Gastrocnemius medialis (tissue), 4 donors: Measurements from ENCODE around the gene CHSY1. TPM values are rescaled to one million over a fixed set of nuclear protein-coding genes. Genes with fewer than 3 reads are reported as not detected.

Experiments used
- ATAC-seq, 2 donors: fragments of 150-250 bp; one replicate each; pipeline ENCODE4 v1.9.1; 2016
- DNase-seq, 2 donors: peaks; one replicate each; pipeline ENCODE4 v3.0.0-alpha.2; 2019
- H3K27ac ChIP-seq, 4 donors: fragments of 200-600 bp; sonication (generic); 1 replicate in 1 of 4; 2 replicates in 3 of 4; pipeline ENCODE4 v1.5.1; 2016 to 2018; ENCODE audit warnings: mild to moderate bottlenecking in 2 of 4, moderate library complexity in 1 of 4
- H3K27me3 ChIP-seq, 3 donors: fragments of 200-600 bp; sonication (generic) in 2 of 3; 1 replicate in 1 of 3; 2 replicates in 2 of 3; pipeline versions ENCODE4 v1.5.1 to v1.6.0; 2016 to 2019; ENCODE audit warnings: mild to moderate bottlenecking in 1 of 3, moderate library complexity in 1 of 3
- H3K36me3 ChIP-seq, 2 donors: fragments of 200-600 bp; sonication (generic) in 1 of 2; one replicate each; pipeline ENCODE4 v1.5.1; 2017 to 2018
- H3K4me1 ChIP-seq, 2 donors: fragments of 200-600 bp; sonication (generic) in 1 of 2; one replicate each; pipeline ENCODE4 v1.5.1; 2016 to 2017; ENCODE audit warnings: mild to moderate bottlenecking in 2 of 2
- H3K4me3 ChIP-seq, 4 donors: fragments of 200-600 bp; sonication (generic) in 3 of 4; 1 replicate in 1 of 4; 2 replicates in 3 of 4; pipeline ENCODE4 v1.5.1; 2016 to 2019; ENCODE audit warnings: mild to moderate bottlenecking in 2 of 4
- H3K9me3 ChIP-seq, 3 donors: fragments of 200-600 bp; sonication (generic) in 2 of 3; 1 replicate in 1 of 3; 2 replicates in 2 of 3; pipeline ENCODE4 v1.5.1; 2016 to 2019
- POLR2A ChIP-seq, 2 donors: fragments of 450-650 bp; IDR thresholded peaks; one replicate each; pipeline ENCODE4 v1.6.1; 2017; ENCODE audit warnings: antibody characterized with exemption in 2 of 2, mild to moderate bottlenecking in 2 of 2, moderate library complexity in 2 of 2
- in situ Hi-C, 4 donors: fragments of 200-750 bp; cut with MboI; loops; one replicate each; pipeline versions ENCODE4 v1.15.0 to v1.8.0; 2017; ENCODE audit warnings: low sequenced_read_pairs in 4 of 4
- intact Hi-C: fragments of 100-400 bp; cut with DNase I; formaldehyde crosslinking; loops from one replicate; pipeline ENCODE4 v1.15.1; 2023; ENCODE audit warnings: low total_unique reads
- total RNA-seq, 4 donors: library from RNA; depleted of rRNA; stranded (reverse); fragments of >200 nt; gene quantifications; one replicate each; pipeline versions ENCODE4 v1.1.0 to v1.2.3, GENCODE V29; 2016
- TF ChIP-seq, protein P1 (sequence below), 5 experiments: fragments of 450-650 bp in 3 of 5; fragments of 200-600 bp in 2 of 5; sonication (generic) in 2 of 5; IDR thresholded peaks in 4 of 5; conservative IDR thresholded peaks in 1 of 5; 1 replicate in 4 of 5; 2 replicates in 1 of 5; pipeline ENCODE4 v1.5.1; 2016 to 2019; ENCODE audit warnings: antibody characterized with exemption in 5 of 5, mild to moderate bottlenecking in 3 of 5, moderate library complexity in 3 of 5

The CHSY1 gene
- total RNA-seq, 4 donors from 2014 or later: 4.6 to 8.3 (median 7.1) TPM

- Histone ChIP-seq H3K4me3 (no peak overlapping the region), H3K27ac (no peak overlapping the region), H3K27me3 (no peaks in the 10 kb centered on the region), H3K36me3 (peaks cover 10 to 69% of the 10 kb centered on the region in 2 donors), H3K4me1 (peaks cover 2 to 6% of the 10 kb centered on the region in 2 donors), H3K9me3 (no peaks in the 10 kb centered on the region)
- intact Hi-C loops: no loop called here
- TF ChIP-seq, protein P1, sequence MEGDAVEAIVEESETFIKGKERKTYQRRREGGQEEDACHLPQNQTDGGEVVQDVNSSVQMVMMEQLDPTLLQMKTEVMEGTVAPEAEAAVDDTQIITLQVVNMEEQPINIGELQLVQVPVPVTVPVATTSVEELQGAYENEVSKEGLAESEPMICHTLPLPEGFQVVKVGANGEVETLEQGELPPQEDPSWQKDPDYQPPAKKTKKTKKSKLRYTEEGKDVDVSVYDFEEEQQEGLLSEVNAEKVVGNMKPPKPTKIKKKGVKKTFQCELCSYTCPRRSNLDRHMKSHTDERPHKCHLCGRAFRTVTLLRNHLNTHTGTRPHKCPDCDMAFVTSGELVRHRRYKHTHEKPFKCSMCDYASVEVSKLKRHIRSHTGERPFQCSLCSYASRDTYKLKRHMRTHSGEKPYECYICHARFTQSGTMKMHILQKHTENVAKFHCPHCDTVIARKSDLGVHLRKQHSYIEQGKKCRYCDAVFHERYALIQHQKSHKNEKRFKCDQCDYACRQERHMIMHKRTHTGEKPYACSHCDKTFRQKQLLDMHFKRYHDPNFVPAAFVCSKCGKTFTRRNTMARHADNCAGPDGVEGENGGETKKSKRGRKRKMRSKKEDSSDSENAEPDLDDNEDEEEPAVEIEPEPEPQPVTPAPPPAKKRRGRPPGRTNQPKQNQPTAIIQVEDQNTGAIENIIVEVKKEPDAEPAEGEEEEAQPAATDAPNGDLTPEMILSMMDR (IDR thresholded peaks at IDR 0.05 in 4 of 5, conservative IDR thresholded peaks at IDR 0.05 in 1 of 5): no peak
- TF ChIP-seq POLR2A (IDR thresholded peaks at IDR 0.05): no peak
- DNase-seq: no peak
- in situ Hi-C loops: no loop called here
- ATAC-seq: no peak
Measured at GRCh38 chr15:101286471-101287114, 34.7 kb upstream of the CHSY1 start.

DNA sequence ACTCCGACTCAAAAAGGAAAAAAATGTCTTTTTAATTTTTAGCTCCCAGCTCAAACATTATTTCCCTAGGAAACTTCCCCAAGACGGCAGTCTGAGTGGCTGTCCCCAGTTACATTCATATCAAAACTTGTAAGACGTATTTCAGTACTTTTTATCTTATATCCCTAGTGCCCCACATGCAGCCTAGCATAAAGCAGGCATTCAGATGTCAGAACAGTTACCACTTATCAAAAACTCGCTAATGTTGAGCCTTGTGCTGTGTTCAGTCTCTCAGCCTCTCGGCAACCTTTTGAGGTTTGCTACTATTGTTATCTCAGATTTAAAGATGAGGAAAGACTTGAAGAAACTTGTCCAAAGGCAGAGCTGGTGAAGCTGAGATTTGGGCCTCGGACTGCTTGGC, 32.1 kb upstream of the CHSY1 start:
- H3K27me3 ChIP-seq: no peaks in the 10 kb centered on the region
- intact Hi-C loops (no loop called here), in situ Hi-C loops (no loop called here)
- DNase-seq (no peak), ATAC-seq (no peak)
- TF ChIP-seq POLR2A (IDR thresholded peaks at IDR 0.05): no peak
- TF ChIP-seq, protein P1 (IDR thresholded peaks at IDR 0.05 in 4 of 5, conservative IDR thresholded peaks at IDR 0.05 in 1 of 5): no peak
- H3K4me3 ChIP-seq: no peak overlapping the region
- H3K4me1 ChIP-seq: no peaks in the 10 kb centered on the region
- peaks cover 12 to 95% of the 10 kb centered on the region in 2 donors for H3K36me3 ChIP-seq
- H3K27ac ChIP-seq: no peak overlapping the region
- no peaks in the 10 kb centered on the region for H3K9me3 ChIP-seq

DNA sequence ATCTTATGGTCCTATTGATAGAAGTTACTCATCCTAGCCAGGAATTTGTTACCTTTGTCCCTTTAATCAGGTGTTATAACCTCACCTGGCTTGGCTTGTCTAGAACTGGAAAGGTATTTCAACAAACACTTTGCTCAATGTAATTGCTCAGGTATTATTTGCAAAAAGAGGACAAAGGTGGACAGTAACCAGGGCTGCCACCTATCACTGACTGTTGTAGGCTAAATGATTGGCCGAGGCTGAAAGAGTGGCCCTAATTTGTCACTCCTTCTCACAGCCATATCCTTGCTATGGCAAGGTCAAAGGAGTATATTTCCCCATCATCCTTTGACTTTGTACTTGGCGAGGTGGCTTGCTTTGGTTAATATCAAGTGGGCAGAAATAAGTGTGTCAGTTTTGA, 28.2 kb upstream of the CHSY1 start:
- in situ Hi-C loops: no loop called here
- no peak for DNase-seq
- no peak for ATAC-seq

DNA sequence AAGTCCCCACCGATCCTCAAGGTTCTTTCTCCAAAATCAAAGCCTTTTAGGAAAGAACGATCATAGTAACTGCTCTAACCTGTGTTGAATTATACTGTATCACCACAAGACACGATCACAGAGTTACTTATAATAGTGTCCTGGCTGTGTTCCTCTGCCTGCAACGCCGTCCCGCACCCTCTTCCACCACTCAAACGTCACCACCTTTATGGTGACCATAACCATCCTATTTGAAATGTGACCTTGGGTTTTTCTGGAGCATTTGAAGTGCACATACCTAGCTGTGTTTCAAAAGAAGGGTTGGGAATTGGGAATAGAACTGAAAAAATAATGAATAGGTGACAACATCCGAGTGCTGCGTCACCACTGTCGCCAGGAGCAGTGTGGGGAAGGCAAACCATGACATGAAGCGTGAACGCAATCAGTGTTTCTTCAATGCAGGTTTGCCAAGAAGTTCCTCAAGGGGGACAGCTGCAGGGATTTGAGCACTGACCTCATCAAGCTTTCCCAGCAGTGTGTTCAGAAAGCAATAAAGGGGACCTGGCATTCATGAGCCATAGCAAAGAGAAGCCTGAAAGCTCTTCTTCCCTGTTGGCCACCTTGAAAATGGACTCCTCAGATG, 26.2 kb upstream of the CHSY1 start:
- H3K36me3 ChIP-seq: peaks cover 4 to 69% of the 10 kb centered on the region in 2 donors
- ATAC-seq (peak in 1 of 2 donors; percentile 3), DNase-seq (peak in 1 of 2 donors; percentile 37)
- H3K4me1 ChIP-seq: peaks cover 26 to 40% of the 10 kb centered on the region in 2 donors
- peak overlapping the region; percentile 77 to 88 (median 83) for H3K4me3 ChIP-seq
- no peaks in the 10 kb centered on the region for H3K9me3 ChIP-seq
- peak overlapping the region; percentile 90 to 98 (median 94) for H3K27ac ChIP-seq
- TF ChIP-seq, protein P1 (IDR thresholded peaks at IDR 0.05 in 4 of 5, conservative IDR thresholded peaks at IDR 0.05 in 1 of 5): no peak
- TF ChIP-seq POLR2A (IDR thresholded peaks at IDR 0.05): no peak
- H3K27me3 ChIP-seq: no peaks in the 10 kb centered on the region
- in situ Hi-C loops (no loop called here), intact Hi-C loops (loop anchor here (1.0 to 5.0 kb wide), 4 partner anchors 17 to 676 kb away; partner anchors contain the start of genes ASB7, LINS1, SNRPA1 and TM2D3)

More for the DNA sequence above, 28.2 kb upstream of the CHSY1 start:
- H3K27me3 ChIP-seq: no peaks in the 10 kb centered on the region
- intact Hi-C loops: no loop called here
- no peaks in the 10 kb centered on the region for H3K9me3 ChIP-seq
- TF ChIP-seq, protein P1 (IDR thresholded peaks at IDR 0.05 in 4 of 5, conservative IDR thresholded peaks at IDR 0.05 in 1 of 5): no peak
- TF ChIP-seq POLR2A (IDR thresholded peaks at IDR 0.05): no peak
- H3K4me3 ChIP-seq: no peak overlapping the region
- peaks cover 2 to 69% of the 10 kb centered on the region in 2 donors for H3K36me3 ChIP-seq
- H3K27ac ChIP-seq: no peak overlapping the region
- H3K4me1 ChIP-seq: peaks cover 16 to 23% of the 10 kb centered on the region in 2 donors
